ENCODE measurements around the gene GRIK5. TPM values are rescaled to one million over a fixed set of nuclear protein-coding genes. Genes with fewer than 3 reads are reported as not detected.

GRIK5 gene
- 0.38 to 0.72 TPM (median 0.58 TPM) in 5 replicates for total RNA-seq (2022; extraction: Qiagen RNA extraction)

GRCh38 chr19:42069619-42070351, at the start of gene GRIK5:
GRIK5 (minus strand) TSS chr19:42070206; CDS start chr19:42065770, 4,436 bp downstream.

GRCh38 chr19:42075616-42076379, 5.8 kb upstream of the GRIK5 start, which contains the start of gene ZNF574:
ZNF574 (plus strand) TSS chr19:42076166; CDS start chr19:42078607, 2,441 bp downstream.

GRCh38 chr19:41993612-41994483, 76.2 kb downstream of the GRIK5 start, which contains the start of gene ATP1A3:
ATP1A3 (minus strand) TSS chr19:41994230; CDS start chr19:41994076, 154 bp downstream.

GRCh38 chr19:41959056-41960053, 110.7 kb downstream of the GRIK5 start, which contains the start of gene RABAC1:
RABAC1 (minus strand) TSS chr19:41959321; CDS start chr19:41959292, 29 bp downstream.

Other genes with a start within 250 kb of the GRIK5 start
- not detected in 5 replicates for gene LYPD4, start 225.5 kb downstream of the GRIK5 start, total RNA-seq (2022; extraction: Qiagen RNA extraction)
- gene DMRTC2, start 225.2 kb downstream of the GRIK5 start, total RNA-seq (2022; extraction: Qiagen RNA extraction), result not detected in 5 replicates
- 9,141 to 10,549 TPM (median 9,318 TPM) in 5 replicates for gene RPS19, start 210.0 kb downstream of the GRIK5 start, total RNA-seq (2022; extraction: Qiagen RNA extraction)
- gene CD79A, start 192.9 kb downstream of the GRIK5 start, total RNA-seq (2022; extraction: Qiagen RNA extraction), result 0.47 to 1.3 TPM (median 1.0 TPM) in 5 replicates
- 75.9 to 131 TPM (median 118 TPM) in 5 replicates for gene ARHGEF1, start 187.0 kb downstream of the GRIK5 start, total RNA-seq (2022; extraction: Qiagen RNA extraction)
- 0.25 to 0.35 TPM (median 0.32 TPM) in 5 replicates for gene ERFL, start 141.8 kb downstream of the GRIK5 start, total RNA-seq (2022; extraction: Qiagen RNA extraction)
- gene RABAC1, start 110.9 kb downstream of the GRIK5 start, total RNA-seq (2022; extraction: Qiagen RNA extraction), result 181 to 291 TPM (median 265 TPM) in 5 replicates
- 3.6 to 5.7 TPM (median 5.3 TPM) in 5 replicates for gene ATP1A3, start 76.0 kb downstream of the GRIK5 start, total RNA-seq (2022; extraction: Qiagen RNA extraction)
- gene ZNF574, start 6.0 kb upstream of the GRIK5 start, total RNA-seq (2022; extraction: Qiagen RNA extraction), result 26.8 to 41.0 TPM (median 37.4 TPM) in 5 replicates
- gene POU2F2, start 62.2 kb upstream of the GRIK5 start, total RNA-seq (2022; extraction: Qiagen RNA extraction), result 0.27 to 0.69 TPM (median 0.58 TPM) in 5 replicates
- 68.1 to 93.9 TPM (median 85.4 TPM) in 5 replicates for gene DEDD2, start 147.5 kb upstream of the GRIK5 start, total RNA-seq (2022; extraction: Qiagen RNA extraction)
- gene ZNF526, start 150.1 kb upstream of the GRIK5 start, total RNA-seq (2022; extraction: Qiagen RNA extraction), result 15.4 to 21.1 TPM (median 19.6 TPM) in 5 replicates
- 115 to 168 TPM (median 158 TPM) in 5 replicates for gene GSK3A, start 172.4 kb upstream of the GRIK5 start, total RNA-seq (2022; extraction: Qiagen RNA extraction)
- gene ERF, start 184.9 kb upstream of the GRIK5 start, total RNA-seq (2022; extraction: Qiagen RNA extraction), result 99.5 to 132 TPM (median 132 TPM) in 5 replicates
- gene CIC, start 199.0 kb upstream of the GRIK5 start, total RNA-seq (2022; extraction: Qiagen RNA extraction), result 44.4 to 64.0 TPM (median 60.3 TPM) in 5 replicates
- gene PRR19, start 231.9 kb upstream of the GRIK5 start, total RNA-seq (2022; extraction: Qiagen RNA extraction), result 3.8 to 4.7 TPM (median 4.1 TPM) in 5 replicates
- 127 to 157 TPM (median 154 TPM) in 5 replicates for gene PAFAH1B3, start 232.4 kb upstream of the GRIK5 start, total RNA-seq (2022; extraction: Qiagen RNA extraction)
- gene TMEM145, start 243.1 kb upstream of the GRIK5 start, total RNA-seq (2022; extraction: Qiagen RNA extraction), result 2.1 to 4.1 TPM (median 2.8 TPM) in 5 replicates